DND-41 (cell line): ENCODE results near the gene SYCE3.

Experiments used
- ATAC-seq: fragments of 200-7000 bp; cut with Tn5 transposase; 3 replicates; pipeline ENCODE4 v1.9.1; 2021; ENCODE audit warnings: low read depth; ENCODE audit not compliant: insufficient read depth
- DNase-seq: peaks from one replicate; pipeline ENCODE4 v3.0.0-alpha.2; 2020
- H2AFZ ChIP-seq: 2 replicates; pipeline ENCODE4 v1.6.0; 2012; ENCODE audit warnings: low read depth, low read length
- H3K27ac ChIP-seq: 2 replicates; pipeline ENCODE4 v1.5.1; 2012; ENCODE audit warnings: low read length, inconsistent platforms
- H3K27me3 ChIP-seq: fragments of 200-600 bp; sonication (generic); 2 replicates; pipeline ENCODE4 v1.6.0; 2012; ENCODE audit warnings: low read length, mild to moderate bottlenecking, inconsistent platforms; ENCODE audit not compliant: insufficient read depth, poor library complexity
- H3K36me3 ChIP-seq: 2 replicates; pipeline ENCODE4 v1.5.1; 2012; ENCODE audit warnings: low read length, inconsistent platforms; ENCODE audit not compliant: insufficient read depth
- H3K4me1 ChIP-seq: 2 replicates; pipeline ENCODE4 v1.5.1; 2012; ENCODE audit warnings: mild to moderate bottlenecking, low read length; ENCODE audit not compliant: insufficient read depth
- H3K4me2 ChIP-seq: 2 replicates; pipeline ENCODE4 v1.6.0; 2012; ENCODE audit warnings: mild to moderate bottlenecking, moderate library complexity, low read length, inconsistent platforms; ENCODE audit not compliant: insufficient read depth
- H3K4me3 ChIP-seq, 2 experiments: fragments of 200-600 bp in 1 of 2; shearing (Covaris generic) in 1 of 2; 2 replicates each; pipeline ENCODE4 v1.5.1; 2012 to 2016; ENCODE audit warnings: inconsistent platforms in 2 of 2, low read length in 2 of 2, mild to moderate bottlenecking in 2 of 2, low read depth in 1 of 2, moderate library complexity in 1 of 2
- H3K79me2 ChIP-seq: 2 replicates; pipeline ENCODE4 v1.6.0; 2012; ENCODE audit warnings: low read length, inconsistent platforms; ENCODE audit not compliant: insufficient read depth
- H3K9ac ChIP-seq: 2 replicates; pipeline ENCODE4 v1.6.0; 2012; ENCODE audit warnings: low read depth, mild to moderate bottlenecking, inconsistent platforms, low read length, moderate library complexity
- H3K9me3 ChIP-seq: 2 replicates; pipeline ENCODE4 v1.5.1; 2012; ENCODE audit warnings: low read length, moderate library complexity, mild to moderate bottlenecking, inconsistent platforms; ENCODE audit not compliant: insufficient read depth, severe bottlenecking
- H4K20me1 ChIP-seq: 2 replicates; pipeline ENCODE4 v1.6.0; 2012; ENCODE audit warnings: low read length; ENCODE audit not compliant: insufficient read depth
- EZH2 ChIP-seq: IDR thresholded peaks from 3 replicates; pipeline ENCODE4 v1.6.1; 2012; ENCODE audit warnings: borderline replicate concordance, low read depth, mild to moderate bottlenecking, moderate library complexity, low read length, inconsistent platforms; ENCODE audit not compliant: severe bottlenecking
- TF ChIP-seq, protein P1 (sequence below): IDR thresholded peaks from 2 replicates; pipeline ENCODE4 v1.5.1; 2012; ENCODE audit warnings: borderline replicate concordance, low read length, moderate library complexity, mild to moderate bottlenecking; ENCODE audit not compliant: poor library complexity, severe bottlenecking; ENCODE audit errors: extremely low read depth

Gene SYCE3

DNA sequence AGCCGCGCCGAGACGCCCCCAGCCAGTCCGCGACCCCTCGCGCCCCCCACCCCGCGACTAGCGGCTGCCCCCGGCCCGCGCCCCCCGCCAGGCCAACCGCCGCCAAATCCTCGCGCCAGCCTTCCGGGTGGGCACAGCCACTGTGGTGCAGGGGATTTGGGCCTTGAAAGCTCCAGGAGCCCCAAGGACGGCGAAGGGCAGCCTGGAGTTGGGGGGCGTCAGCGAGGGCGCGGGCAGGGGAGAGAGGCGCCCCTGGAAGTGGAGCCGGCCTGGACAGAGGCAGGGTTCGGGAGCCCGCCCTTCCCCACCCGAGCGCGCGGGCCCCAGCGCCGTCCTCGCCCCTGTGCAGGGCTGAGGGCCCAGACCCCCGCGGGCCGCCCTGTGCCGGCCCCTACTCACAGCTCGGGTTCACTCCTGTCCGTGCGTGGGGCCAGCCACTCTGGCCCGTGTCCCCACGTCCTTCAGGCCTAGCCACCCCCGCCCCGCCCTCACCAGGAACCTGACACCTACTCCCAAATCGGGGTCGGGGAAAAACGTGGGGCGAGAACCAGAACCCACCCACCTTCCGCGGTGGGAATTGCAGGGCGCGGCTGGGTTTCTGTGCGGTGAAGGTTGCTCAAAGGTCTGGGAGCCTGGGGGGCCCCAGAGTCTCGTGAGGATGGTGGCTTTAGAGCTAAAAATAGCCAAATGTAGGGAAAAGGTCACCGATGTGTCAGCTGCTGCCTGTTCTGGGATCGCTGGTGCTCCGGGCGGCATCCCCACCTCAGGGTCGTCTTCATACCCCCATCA, 15.5 kb upstream of the SYCE3 start, which contains the start of gene CPT1B:
Gene CPT1B, minus strand, starts transcription at position 441 of the 789 bp plus-strand sequence. CDS start 512 bp downstream, outside the sequence.
- H3K36me3 ChIP-seq = peaks cover 76% of the 10 kb centered on the region
- H3K4me1 ChIP-seq = peaks cover 23% of the 10 kb centered on the region
- DNase-seq = no peak
- peaks cover 16% of the 10 kb centered on the region for H3K79me2 ChIP-seq
- H3K27ac ChIP-seq = no peak within 1 kb of the TSS
- H3K27me3 ChIP-seq = no peaks in the 10 kb centered on the region
- no peak within 1 kb of the TSS for H2AFZ ChIP-seq
- H3K4me2 ChIP-seq = no peak within 1 kb of the TSS
- H3K9ac ChIP-seq = no peak within 1 kb of the TSS
- no peak within 1 kb of the TSS for H3K4me3 ChIP-seq
- no peak for ATAC-seq
- no peak for TF ChIP-seq EZH2
- TF ChIP-seq, protein P1, sequence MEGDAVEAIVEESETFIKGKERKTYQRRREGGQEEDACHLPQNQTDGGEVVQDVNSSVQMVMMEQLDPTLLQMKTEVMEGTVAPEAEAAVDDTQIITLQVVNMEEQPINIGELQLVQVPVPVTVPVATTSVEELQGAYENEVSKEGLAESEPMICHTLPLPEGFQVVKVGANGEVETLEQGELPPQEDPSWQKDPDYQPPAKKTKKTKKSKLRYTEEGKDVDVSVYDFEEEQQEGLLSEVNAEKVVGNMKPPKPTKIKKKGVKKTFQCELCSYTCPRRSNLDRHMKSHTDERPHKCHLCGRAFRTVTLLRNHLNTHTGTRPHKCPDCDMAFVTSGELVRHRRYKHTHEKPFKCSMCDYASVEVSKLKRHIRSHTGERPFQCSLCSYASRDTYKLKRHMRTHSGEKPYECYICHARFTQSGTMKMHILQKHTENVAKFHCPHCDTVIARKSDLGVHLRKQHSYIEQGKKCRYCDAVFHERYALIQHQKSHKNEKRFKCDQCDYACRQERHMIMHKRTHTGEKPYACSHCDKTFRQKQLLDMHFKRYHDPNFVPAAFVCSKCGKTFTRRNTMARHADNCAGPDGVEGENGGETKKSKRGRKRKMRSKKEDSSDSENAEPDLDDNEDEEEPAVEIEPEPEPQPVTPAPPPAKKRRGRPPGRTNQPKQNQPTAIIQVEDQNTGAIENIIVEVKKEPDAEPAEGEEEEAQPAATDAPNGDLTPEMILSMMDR = no peak
- H4K20me1 ChIP-seq = peaks cover 16% of the 10 kb centered on the region
- no peaks in the 10 kb centered on the region for H3K9me3 ChIP-seq

GRCh38 chr22:50577697-50577986, 14.9 kb upstream of the SYCE3 start:
- H3K9me3 ChIP-seq = no peaks in the 10 kb centered on the region
- no peak overlapping the region for H3K4me3 ChIP-seq
- TF ChIP-seq, protein P1 = no peak
- no peak overlapping the region for H3K9ac ChIP-seq
- peaks cover 82% of the 10 kb centered on the region for H3K36me3 ChIP-seq
- H3K27me3 ChIP-seq = no peaks in the 10 kb centered on the region
- H3K4me2 ChIP-seq = no peak overlapping the region
- H3K79me2 ChIP-seq = peaks cover 15% of the 10 kb centered on the region
- no peak for DNase-seq
- H4K20me1 ChIP-seq = peaks cover 16% of the 10 kb centered on the region
- no peak overlapping the region for H2AFZ ChIP-seq
- no peak for ATAC-seq
- H3K27ac ChIP-seq = no peak overlapping the region
- H3K4me1 ChIP-seq = peaks cover 23% of the 10 kb centered on the region

DNA sequence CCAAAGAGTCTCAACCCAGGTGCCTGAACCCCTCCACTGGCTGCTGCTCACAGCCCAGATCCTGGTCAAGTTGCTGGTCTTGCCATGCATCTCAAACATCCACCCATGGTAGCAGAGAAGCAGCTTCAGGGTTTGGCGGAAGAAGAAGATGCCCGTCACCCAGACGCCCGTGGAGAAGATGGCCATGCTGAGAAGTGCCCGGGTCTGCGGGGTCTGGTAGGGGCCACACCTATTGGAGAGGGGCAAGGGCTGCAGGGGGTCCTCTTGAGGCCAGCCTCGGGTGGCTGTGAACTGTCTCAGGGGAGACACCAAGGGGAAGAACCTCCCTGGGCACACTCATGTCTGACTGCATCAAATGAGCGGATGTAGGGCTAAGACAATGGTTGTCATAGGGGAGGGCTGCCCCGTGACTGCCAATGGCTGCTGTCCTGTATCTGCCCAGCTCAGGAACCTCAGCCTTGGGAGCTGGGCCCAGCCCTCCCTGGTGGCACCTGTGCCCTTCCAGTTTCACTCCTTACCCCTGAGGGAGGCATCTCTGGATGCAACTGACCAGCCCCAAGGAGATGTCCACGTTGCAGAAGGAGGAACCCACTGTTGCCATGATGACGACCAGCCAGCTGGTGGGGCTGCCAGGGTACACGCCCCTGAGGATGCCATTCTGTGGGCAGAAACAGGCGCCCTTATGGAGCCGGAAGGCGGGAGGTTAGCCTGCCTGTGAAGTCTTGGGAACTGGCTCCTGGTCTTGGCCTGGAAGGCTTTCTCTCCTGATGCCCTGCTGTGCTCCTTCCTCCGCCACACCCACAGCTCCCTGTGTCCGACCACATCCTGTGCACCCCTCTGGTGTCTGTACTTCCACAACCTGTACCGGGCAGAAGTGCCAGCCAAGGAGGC, 14.3 kb upstream of the SYCE3 start:
- no peak overlapping the region for H3K27ac ChIP-seq
- H3K9me3 ChIP-seq = no peaks in the 10 kb centered on the region
- no peaks in the 10 kb centered on the region for H3K27me3 ChIP-seq
- H3K79me2 ChIP-seq = peaks cover 11% of the 10 kb centered on the region
- TF ChIP-seq, protein P1 = no peak
- no peak for TF ChIP-seq EZH2
- H3K9ac ChIP-seq = no peak overlapping the region
- H4K20me1 ChIP-seq = peaks cover 16% of the 10 kb centered on the region
- DNase-seq (no peak), ATAC-seq (no peak)
- H3K4me2 ChIP-seq = no peak overlapping the region
- peaks cover 86% of the 10 kb centered on the region for H3K36me3 ChIP-seq
- H2AFZ ChIP-seq = no peak overlapping the region
- no peak overlapping the region for H3K4me3 ChIP-seq
- H3K4me1 ChIP-seq = peaks cover 22% of the 10 kb centered on the region
